Loucy (cell line): ENCODE measurements around the gene LRRC4C.

Experiments used
- EZH2phosphoT487 ChIP-seq: fragments of 200-600 bp; IDR thresholded peaks from 2 replicates; pipeline ENCODE4 v1.6.1; 2018; ENCODE audit warnings: antibody characterized with exemption, mild to moderate bottlenecking, moderate library complexity, borderline replicate concordance
- TF ChIP-seq, protein P1 (sequence below): fragments of 200-600 bp; sonication (generic); conservative IDR thresholded peaks from 2 replicates; pipeline ENCODE4 v1.5.1; 2014; ENCODE audit warnings: mild to moderate bottlenecking, antibody characterized with exemption, low read length

DNA sequence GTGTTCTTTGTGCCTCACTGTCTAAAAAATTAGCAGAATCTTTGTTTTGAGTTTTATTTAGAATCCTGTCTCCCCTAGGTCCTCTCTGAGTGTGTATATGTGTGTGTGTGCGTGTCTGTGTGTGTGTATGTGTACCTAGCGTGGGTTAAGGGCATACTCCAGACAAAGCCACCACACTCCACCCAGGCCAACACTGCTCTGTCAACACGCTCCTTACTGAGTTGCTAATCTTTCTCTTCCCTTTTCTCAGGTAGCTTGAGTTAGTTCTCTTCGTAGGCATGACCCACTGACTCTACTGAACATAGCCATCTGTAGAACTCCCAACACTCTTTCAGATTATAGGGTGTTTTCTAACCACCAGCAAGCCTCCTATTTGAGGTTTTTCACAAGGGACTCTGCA is 131.1 kb downstream of the LRRC4C start:
- TF ChIP-seq, protein P1, sequence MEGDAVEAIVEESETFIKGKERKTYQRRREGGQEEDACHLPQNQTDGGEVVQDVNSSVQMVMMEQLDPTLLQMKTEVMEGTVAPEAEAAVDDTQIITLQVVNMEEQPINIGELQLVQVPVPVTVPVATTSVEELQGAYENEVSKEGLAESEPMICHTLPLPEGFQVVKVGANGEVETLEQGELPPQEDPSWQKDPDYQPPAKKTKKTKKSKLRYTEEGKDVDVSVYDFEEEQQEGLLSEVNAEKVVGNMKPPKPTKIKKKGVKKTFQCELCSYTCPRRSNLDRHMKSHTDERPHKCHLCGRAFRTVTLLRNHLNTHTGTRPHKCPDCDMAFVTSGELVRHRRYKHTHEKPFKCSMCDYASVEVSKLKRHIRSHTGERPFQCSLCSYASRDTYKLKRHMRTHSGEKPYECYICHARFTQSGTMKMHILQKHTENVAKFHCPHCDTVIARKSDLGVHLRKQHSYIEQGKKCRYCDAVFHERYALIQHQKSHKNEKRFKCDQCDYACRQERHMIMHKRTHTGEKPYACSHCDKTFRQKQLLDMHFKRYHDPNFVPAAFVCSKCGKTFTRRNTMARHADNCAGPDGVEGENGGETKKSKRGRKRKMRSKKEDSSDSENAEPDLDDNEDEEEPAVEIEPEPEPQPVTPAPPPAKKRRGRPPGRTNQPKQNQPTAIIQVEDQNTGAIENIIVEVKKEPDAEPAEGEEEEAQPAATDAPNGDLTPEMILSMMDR, result no peak
- TF ChIP-seq EZH2phosphoT487, result no peak
